Measurements from ENCODE around the gene MC1R.

MC1R gene

GRCh38 chr16:89921702-89922476, 3.2 kb downstream of the MC1R start:
- H3K4me2 ChIP-seq (ENCODE audit: insufficient read depth, low read length) = no peak overlapping the region
- H4K20me1 ChIP-seq (ENCODE audit: insufficient read depth, low read length) = peaks cover 67% of the 10 kb centered on the region
- no peak overlapping the region for H3K4me3 ChIP-seq (ENCODE audit: low read depth in 1 of 2, low read length in 2 of 2)
- no peaks in the 10 kb centered on the region for H3K36me3 ChIP-seq (ENCODE audit: insufficient read depth, low read length)
- TF ChIP-seq, protein P1, sequence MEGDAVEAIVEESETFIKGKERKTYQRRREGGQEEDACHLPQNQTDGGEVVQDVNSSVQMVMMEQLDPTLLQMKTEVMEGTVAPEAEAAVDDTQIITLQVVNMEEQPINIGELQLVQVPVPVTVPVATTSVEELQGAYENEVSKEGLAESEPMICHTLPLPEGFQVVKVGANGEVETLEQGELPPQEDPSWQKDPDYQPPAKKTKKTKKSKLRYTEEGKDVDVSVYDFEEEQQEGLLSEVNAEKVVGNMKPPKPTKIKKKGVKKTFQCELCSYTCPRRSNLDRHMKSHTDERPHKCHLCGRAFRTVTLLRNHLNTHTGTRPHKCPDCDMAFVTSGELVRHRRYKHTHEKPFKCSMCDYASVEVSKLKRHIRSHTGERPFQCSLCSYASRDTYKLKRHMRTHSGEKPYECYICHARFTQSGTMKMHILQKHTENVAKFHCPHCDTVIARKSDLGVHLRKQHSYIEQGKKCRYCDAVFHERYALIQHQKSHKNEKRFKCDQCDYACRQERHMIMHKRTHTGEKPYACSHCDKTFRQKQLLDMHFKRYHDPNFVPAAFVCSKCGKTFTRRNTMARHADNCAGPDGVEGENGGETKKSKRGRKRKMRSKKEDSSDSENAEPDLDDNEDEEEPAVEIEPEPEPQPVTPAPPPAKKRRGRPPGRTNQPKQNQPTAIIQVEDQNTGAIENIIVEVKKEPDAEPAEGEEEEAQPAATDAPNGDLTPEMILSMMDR (IDR thresholded peaks at IDR 0.05; ENCODE audit: borderline replicate concordance, extremely low read depth, low read length, poor library complexity, severe bottlenecking) = no peak
- peak; percentile 72 for TF ChIP-seq EZH2 (IDR thresholded peaks at IDR 0.05; ENCODE audit: borderline replicate concordance, low read depth, low read length, severe bottlenecking)
- H3K4me1 ChIP-seq (ENCODE audit: insufficient read depth, low read length) = peaks cover 39% of the 10 kb centered on the region
- peaks cover 39% of the 10 kb centered on the region for H3K27me3 ChIP-seq (ENCODE audit: insufficient read depth, low read length, poor library complexity)
- H3K79me2 ChIP-seq (ENCODE audit: insufficient read depth, low read length) = no peaks in the 10 kb centered on the region
- H2AFZ ChIP-seq (ENCODE audit: low read depth, low read length) = no peak overlapping the region
- H3K27ac ChIP-seq (ENCODE audit: low read length) = no peak overlapping the region
- ATAC-seq (ENCODE audit: insufficient read depth, low read depth) (no peak), DNase-seq (no peak)
- no peaks in the 10 kb centered on the region for H3K9me3 ChIP-seq (ENCODE audit: insufficient read depth, low read length, severe bottlenecking)
- no peak overlapping the region for H3K9ac ChIP-seq (ENCODE audit: low read depth, low read length)

DNA sequence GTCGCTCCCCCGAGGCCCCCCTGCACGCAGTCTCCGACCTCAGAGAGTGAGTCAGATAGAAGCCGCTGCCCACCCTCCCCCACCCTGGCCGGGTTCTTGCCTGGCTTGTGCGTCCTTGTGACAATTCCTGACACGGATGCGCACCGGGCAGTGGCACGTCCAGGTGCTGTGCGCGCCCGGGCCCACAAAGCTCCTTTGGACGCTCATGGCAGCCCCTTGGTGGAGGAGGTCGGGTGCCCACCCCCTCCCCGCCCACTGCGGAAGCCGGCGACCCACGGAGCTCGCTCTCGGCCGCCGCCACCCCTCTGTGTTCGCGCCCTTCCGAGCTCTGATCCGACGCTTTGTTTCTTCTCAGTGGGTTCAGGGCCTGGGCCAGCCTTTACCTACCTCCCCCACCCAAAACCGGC, 3.8 kb downstream of the MC1R start:
- H3K36me3 ChIP-seq (ENCODE audit: insufficient read depth, low read length) = no peaks in the 10 kb centered on the region
- no peak for DNase-seq
- no peak overlapping the region for H3K4me3 ChIP-seq (ENCODE audit: low read depth in 1 of 2, low read length in 2 of 2)
- peaks cover 66% of the 10 kb centered on the region for H4K20me1 ChIP-seq (ENCODE audit: insufficient read depth, low read length)
- peaks cover 39% of the 10 kb centered on the region for H3K27me3 ChIP-seq (ENCODE audit: insufficient read depth, low read length, poor library complexity)
- H3K4me1 ChIP-seq (ENCODE audit: insufficient read depth, low read length) = peaks cover 33% of the 10 kb centered on the region
- no peak overlapping the region for H3K9ac ChIP-seq (ENCODE audit: low read depth, low read length)
- H2AFZ ChIP-seq (ENCODE audit: low read depth, low read length) = no peak overlapping the region
- H3K9me3 ChIP-seq (ENCODE audit: insufficient read depth, low read length, severe bottlenecking) = no peaks in the 10 kb centered on the region
- H3K4me2 ChIP-seq (ENCODE audit: insufficient read depth, low read length) = no peak overlapping the region
- no peaks in the 10 kb centered on the region for H3K79me2 ChIP-seq (ENCODE audit: insufficient read depth, low read length)
- no peak overlapping the region for H3K27ac ChIP-seq (ENCODE audit: low read length)
- TF ChIP-seq, protein P1 (IDR thresholded peaks at IDR 0.05; ENCODE audit: borderline replicate concordance, extremely low read depth, low read length, poor library complexity, severe bottlenecking) = no peak
- no peak for TF ChIP-seq EZH2 (IDR thresholded peaks at IDR 0.05; ENCODE audit: borderline replicate concordance, low read depth, low read length, severe bottlenecking)
- ATAC-seq (ENCODE audit: insufficient read depth, low read depth) = no peak

DNA sequence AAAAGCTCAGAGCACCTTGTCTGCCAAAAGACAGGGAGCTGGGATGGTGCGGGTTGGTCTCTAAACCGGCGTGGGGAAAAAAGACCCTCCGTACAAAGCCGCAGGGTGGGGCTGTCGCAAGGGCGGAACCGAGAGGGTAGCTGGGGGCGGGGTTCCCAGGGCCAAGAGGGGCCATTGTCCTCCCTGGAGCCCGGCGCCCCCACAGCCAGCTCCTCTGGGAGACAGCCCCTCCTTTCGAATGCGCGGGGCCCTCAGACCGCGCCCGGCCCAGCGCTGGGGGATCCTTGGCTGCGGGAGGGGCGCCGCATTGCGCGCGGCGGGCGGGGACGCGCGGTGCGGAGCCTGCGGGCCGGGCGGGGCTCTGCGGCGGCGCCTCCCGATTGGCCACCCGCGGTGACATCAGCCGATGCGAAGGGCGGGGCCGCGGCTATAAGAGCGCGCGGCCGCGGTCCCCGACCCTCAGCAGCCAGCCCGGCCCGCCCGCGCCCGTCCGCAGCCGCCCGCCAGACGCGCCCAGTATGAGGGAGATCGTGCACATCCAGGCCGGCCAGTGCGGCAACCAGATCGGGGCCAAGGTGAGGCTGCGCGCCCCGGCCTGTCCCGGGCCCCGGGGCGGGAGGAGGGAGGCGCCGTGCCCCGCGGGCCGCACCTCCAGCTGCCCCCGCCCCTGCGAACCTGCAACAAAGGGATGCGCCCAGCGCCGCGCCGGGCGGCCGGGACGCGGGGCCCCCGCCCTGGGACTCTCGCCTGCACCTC, 4.4 kb downstream of the MC1R start, which contains the start of gene TUBB3:
TUBB3 (plus strand) TSS at position 459 of the 756 bp plus-strand sequence; CDS start at position 519, 60 bp downstream.
- Histone ChIP-seq H3K9me3 (ENCODE audit: insufficient read depth, low read length, severe bottlenecking) (no peaks in the 10 kb centered on the region), H3K4me3 (ENCODE audit: low read depth in 1 of 2, low read length in 2 of 2) (no peak within 1 kb of the TSS), H4K20me1 (ENCODE audit: insufficient read depth, low read length) (peaks cover 68% of the 10 kb centered on the region), H2AFZ (ENCODE audit: low read depth, low read length) (no peak within 1 kb of the TSS), H3K27ac (ENCODE audit: low read length) (no peak within 1 kb of the TSS), H3K4me1 (ENCODE audit: insufficient read depth, low read length) (peaks cover 27% of the 10 kb centered on the region), H3K36me3 (ENCODE audit: insufficient read depth, low read length) (no peaks in the 10 kb centered on the region), H3K4me2 (ENCODE audit: insufficient read depth, low read length) (no peak within 1 kb of the TSS), H3K9ac (ENCODE audit: low read depth, low read length) (no peak within 1 kb of the TSS), H3K79me2 (ENCODE audit: insufficient read depth, low read length) (no peaks in the 10 kb centered on the region), H3K27me3 (ENCODE audit: insufficient read depth, low read length, poor library complexity) (peaks cover 39% of the 10 kb centered on the region)
- TF ChIP-seq EZH2 (IDR thresholded peaks at IDR 0.05; ENCODE audit: borderline replicate concordance, low read depth, low read length, severe bottlenecking) = no peak
- TF ChIP-seq, protein P1 (IDR thresholded peaks at IDR 0.05; ENCODE audit: borderline replicate concordance, extremely low read depth, low read length, poor library complexity, severe bottlenecking) = no peak
- ATAC-seq (ENCODE audit: insufficient read depth, low read depth) (no peak), DNase-seq (no peak)

Data from DND-41 (cell line).